Measurements from ENCODE around the gene SCARB2. TPM values are rescaled to one million over a fixed set of nuclear protein-coding genes. Genes with fewer than 3 reads are reported as not detected.

Gene SCARB2
- total and polyA plus RNA-seq, 4 donors: 58.2 to 136 (median 73.7) TPM

DNA sequence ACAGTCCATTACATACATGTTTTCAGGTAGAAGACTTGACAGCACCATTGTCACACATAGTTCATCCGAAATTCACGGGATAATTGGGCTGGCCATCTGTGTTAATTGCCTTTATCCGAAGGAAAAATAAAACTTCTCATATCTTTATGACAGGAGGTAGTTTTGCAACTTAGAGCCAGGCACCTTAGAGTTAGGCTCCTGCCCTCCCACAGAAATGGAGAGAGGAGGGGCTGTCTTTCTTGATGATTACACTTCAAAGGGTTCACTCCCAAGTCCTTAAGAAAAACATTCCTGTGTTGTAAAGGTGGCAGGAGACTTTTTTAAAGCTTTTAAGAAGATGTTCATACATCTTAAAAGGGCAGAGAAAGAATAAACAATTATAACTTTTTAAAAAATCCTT is 10.5 kb upstream of the SCARB2 start:
- no peaks in the 10 kb centered on the region for H3K9me3 ChIP-seq (ENCODE audit: control insufficient read depth in 4 of 4, low read length in 3 of 4)
- no peak overlapping the region for H3K9ac ChIP-seq (ENCODE audit: low read depth in 1 of 2, low read length in 2 of 2)
- H3K4me3 ChIP-seq (ENCODE audit: low read depth in 1 of 3, low read length in 3 of 3): no peak overlapping the region
- H3K4me1 ChIP-seq (ENCODE audit: control insufficient read depth in 4 of 4, insufficient read depth in 4 of 4, low read length in 3 of 4): peaks cover 1 to 24% (median 14%) of the 10 kb centered on the region in 4 donors
- no peaks in the 10 kb centered on the region for H3K36me3 ChIP-seq (ENCODE audit: control insufficient read depth in 4 of 4, insufficient read depth in 3 of 4, low read depth in 1 of 4, low read length in 3 of 4)
- DNase-seq (ENCODE audit: low spot score): no peak
- 89% methylated on average over 3 of the region's 3 CpGs for WGBS
- H3K27me3 ChIP-seq (ENCODE audit: control insufficient read depth in 4 of 4, insufficient read depth in 4 of 4, low read length in 3 of 4): no peaks in the 10 kb centered on the region
- H3K27ac ChIP-seq (ENCODE audit: low read depth in 1 of 2, low read length in 2 of 2): no peak overlapping the region
- TF ChIP-seq, protein P1, sequence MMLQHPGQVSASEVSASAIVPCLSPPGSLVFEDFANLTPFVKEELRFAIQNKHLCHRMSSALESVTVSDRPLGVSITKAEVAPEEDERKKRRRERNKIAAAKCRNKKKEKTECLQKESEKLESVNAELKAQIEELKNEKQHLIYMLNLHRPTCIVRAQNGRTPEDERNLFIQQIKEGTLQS (IDR thresholded peaks at IDR 0.05): no peak
- TF ChIP-seq, protein P2, sequence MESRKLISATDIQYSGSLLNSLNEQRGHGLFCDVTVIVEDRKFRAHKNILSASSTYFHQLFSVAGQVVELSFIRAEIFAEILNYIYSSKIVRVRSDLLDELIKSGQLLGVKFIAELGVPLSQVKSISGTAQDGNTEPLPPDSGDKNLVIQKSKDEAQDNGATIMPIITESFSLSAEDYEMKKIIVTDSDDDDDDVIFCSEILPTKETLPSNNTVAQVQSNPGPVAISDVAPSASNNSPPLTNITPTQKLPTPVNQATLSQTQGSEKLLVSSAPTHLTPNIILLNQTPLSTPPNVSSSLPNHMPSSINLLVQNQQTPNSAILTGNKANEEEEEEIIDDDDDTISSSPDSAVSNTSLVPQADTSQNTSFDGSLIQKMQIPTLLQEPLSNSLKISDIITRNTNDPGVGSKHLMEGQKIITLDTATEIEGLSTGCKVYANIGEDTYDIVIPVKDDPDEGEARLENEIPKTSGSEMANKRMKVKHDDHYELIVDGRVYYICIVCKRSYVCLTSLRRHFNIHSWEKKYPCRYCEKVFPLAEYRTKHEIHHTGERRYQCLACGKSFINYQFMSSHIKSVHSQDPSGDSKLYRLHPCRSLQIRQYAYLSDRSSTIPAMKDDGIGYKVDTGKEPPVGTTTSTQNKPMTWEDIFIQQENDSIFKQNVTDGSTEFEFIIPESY (IDR thresholded peaks at IDR 0.05): no peak
- TF ChIP-seq, protein P3, sequence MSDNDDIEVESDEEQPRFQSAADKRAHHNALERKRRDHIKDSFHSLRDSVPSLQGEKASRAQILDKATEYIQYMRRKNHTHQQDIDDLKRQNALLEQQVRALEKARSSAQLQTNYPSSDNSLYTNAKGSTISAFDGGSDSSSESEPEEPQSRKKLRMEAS (IDR thresholded peaks at IDR 0.05): no peak
- TF ChIP-seq EGR1 (IDR thresholded peaks at IDR 0.05; ENCODE audit: low read depth in 2 of 2): no peak
- TF ChIP-seq FOXA2 (IDR thresholded peaks at IDR 0.05): no peak
- TF ChIP-seq, protein P4, sequence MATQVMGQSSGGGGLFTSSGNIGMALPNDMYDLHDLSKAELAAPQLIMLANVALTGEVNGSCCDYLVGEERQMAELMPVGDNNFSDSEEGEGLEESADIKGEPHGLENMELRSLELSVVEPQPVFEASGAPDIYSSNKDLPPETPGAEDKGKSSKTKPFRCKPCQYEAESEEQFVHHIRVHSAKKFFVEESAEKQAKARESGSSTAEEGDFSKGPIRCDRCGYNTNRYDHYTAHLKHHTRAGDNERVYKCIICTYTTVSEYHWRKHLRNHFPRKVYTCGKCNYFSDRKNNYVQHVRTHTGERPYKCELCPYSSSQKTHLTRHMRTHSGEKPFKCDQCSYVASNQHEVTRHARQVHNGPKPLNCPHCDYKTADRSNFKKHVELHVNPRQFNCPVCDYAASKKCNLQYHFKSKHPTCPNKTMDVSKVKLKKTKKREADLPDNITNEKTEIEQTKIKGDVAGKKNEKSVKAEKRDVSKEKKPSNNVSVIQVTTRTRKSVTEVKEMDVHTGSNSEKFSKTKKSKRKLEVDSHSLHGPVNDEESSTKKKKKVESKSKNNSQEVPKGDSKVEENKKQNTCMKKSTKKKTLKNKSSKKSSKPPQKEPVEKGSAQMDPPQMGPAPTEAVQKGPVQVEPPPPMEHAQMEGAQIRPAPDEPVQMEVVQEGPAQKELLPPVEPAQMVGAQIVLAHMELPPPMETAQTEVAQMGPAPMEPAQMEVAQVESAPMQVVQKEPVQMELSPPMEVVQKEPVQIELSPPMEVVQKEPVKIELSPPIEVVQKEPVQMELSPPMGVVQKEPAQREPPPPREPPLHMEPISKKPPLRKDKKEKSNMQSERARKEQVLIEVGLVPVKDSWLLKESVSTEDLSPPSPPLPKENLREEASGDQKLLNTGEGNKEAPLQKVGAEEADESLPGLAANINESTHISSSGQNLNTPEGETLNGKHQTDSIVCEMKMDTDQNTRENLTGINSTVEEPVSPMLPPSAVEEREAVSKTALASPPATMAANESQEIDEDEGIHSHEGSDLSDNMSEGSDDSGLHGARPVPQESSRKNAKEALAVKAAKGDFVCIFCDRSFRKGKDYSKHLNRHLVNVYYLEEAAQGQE (IDR thresholded peaks at IDR 0.05): no peak
- no peak for TF ChIP-seq HNF4G (IDR thresholded peaks at IDR 0.05)
- TF ChIP-seq JUND (IDR thresholded peaks at IDR 0.05): no peak
- no peak for TF ChIP-seq NR2F2 (IDR thresholded peaks at IDR 0.05)
- TF ChIP-seq, protein P5, sequence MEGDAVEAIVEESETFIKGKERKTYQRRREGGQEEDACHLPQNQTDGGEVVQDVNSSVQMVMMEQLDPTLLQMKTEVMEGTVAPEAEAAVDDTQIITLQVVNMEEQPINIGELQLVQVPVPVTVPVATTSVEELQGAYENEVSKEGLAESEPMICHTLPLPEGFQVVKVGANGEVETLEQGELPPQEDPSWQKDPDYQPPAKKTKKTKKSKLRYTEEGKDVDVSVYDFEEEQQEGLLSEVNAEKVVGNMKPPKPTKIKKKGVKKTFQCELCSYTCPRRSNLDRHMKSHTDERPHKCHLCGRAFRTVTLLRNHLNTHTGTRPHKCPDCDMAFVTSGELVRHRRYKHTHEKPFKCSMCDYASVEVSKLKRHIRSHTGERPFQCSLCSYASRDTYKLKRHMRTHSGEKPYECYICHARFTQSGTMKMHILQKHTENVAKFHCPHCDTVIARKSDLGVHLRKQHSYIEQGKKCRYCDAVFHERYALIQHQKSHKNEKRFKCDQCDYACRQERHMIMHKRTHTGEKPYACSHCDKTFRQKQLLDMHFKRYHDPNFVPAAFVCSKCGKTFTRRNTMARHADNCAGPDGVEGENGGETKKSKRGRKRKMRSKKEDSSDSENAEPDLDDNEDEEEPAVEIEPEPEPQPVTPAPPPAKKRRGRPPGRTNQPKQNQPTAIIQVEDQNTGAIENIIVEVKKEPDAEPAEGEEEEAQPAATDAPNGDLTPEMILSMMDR (IDR thresholded peaks at IDR 0.05; ENCODE audit: low read depth, low read length, missing input control): no peak
- TF ChIP-seq FOXA1 (IDR thresholded peaks at IDR 0.05): no peak
- TF ChIP-seq RAD21 (IDR thresholded peaks at IDR 0.05): no peak

DNA sequence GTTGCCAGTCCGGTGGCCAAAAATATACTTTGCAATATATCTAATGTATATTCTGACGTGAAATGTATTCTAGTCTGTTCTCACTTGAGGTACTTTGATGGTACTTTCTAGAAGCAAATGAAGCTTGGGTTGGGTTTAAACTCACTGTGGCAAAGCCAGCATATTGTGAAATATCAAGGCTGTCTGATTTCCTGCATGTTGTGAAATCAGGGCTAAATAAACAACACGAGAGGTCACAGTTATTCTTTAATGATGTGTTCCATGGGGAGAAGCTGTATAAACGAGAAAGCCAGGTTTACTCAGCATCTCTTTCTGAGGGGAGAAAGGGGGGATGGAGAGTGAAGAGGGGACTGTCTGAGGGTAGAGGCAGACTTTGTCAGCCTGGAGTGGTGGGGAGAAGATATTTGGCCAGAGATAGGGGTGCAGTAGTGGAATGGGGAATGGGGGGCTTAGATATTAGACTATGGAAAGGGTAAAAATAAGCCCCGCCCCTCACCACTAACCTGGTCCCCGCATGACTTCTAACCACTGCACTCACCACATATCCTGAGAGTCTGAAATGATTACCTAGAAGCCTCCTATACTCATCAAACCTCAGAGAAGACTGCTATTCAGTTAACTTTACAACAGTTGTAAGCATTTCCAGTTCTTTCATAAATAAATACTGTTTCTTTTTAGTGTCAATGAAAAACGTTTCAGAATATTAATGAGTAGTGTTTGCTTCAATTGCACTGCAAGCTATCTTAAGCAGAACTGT is 5.9 kb upstream of the SCARB2 start:
- H3K9me3 ChIP-seq (ENCODE audit: control insufficient read depth in 4 of 4, low read length in 3 of 4): no peaks in the 10 kb centered on the region
- no peak overlapping the region for H3K4me3 ChIP-seq (ENCODE audit: low read depth in 1 of 3, low read length in 3 of 3)
- no peaks in the 10 kb centered on the region for H3K36me3 ChIP-seq (ENCODE audit: control insufficient read depth in 4 of 4, insufficient read depth in 3 of 4, low read depth in 1 of 4, low read length in 3 of 4)
- no peaks in the 10 kb centered on the region for H3K27me3 ChIP-seq (ENCODE audit: control insufficient read depth in 4 of 4, insufficient read depth in 4 of 4, low read length in 3 of 4)
- peak overlapping the region; percentile 77 to 82 for H3K27ac ChIP-seq (ENCODE audit: low read depth in 1 of 2, low read length in 2 of 2)
- no peak overlapping the region for H3K9ac ChIP-seq (ENCODE audit: low read depth in 1 of 2, low read length in 2 of 2)
- H3K4me1 ChIP-seq (ENCODE audit: control insufficient read depth in 4 of 4, insufficient read depth in 4 of 4, low read length in 3 of 4): peaks cover 8 to 56% (median 48%) of the 10 kb centered on the region in 4 donors
- no peak for DNase-seq (ENCODE audit: low spot score)
- WGBS: 24% methylated on average over 7 of the region's 7 CpGs
- TF ChIP-seq EGR1 (IDR thresholded peaks at IDR 0.05; ENCODE audit: low read depth in 2 of 2) (peak; percentile 26 to 89), TAF1 (conservative IDR thresholded peaks at IDR 0.05) (peak; percentile 35), NR2F2 (IDR thresholded peaks at IDR 0.05) (peak; percentile 92), HNF4G (IDR thresholded peaks at IDR 0.05) (peak; percentile 43), JUND (IDR thresholded peaks at IDR 0.05) (peak; percentile 34 to 86), RXRA (IDR thresholded peaks at IDR 0.05) (peak; percentile 88 to 93)
- TF ChIP-seq, protein P4 (IDR thresholded peaks at IDR 0.05): peak; percentile 90
- TF ChIP-seq, protein P3 (IDR thresholded peaks at IDR 0.05): peak; percentile 95
- TF ChIP-seq, protein P1 (IDR thresholded peaks at IDR 0.05): peak; percentile 52
- TF ChIP-seq, protein P5 (IDR thresholded peaks at IDR 0.05; ENCODE audit: low read depth, low read length, missing input control): no peak

Measured in liver (tissue), 9 donors.